HS-5 (cell line): ENCODE results near the gene SLC36A2.

ENCODE experiments used
- DNase-seq: peaks from one replicate; pipeline ENCODE4 v3.0.0-alpha.2; 2012; ENCODE audit warnings: low read depth

The SLC36A2 gene

GRCh38 chr5:151283120-151283825, 64.1 kb downstream of the SLC36A2 start:
- no peak for DNase-seq

- DNase-seq, result no peak
These were observed 66.2 kb downstream of the SLC36A2 start for GRCh38 chr5:151281001-151281639.

- no peak for DNase-seq
These were observed 66.9 kb downstream of the SLC36A2 start for GRCh38 chr5:151280443-151280842.

- DNase-seq, result no peak
These were observed 68.5 kb downstream of the SLC36A2 start for GRCh38 chr5:151278845-151279244.

- no peak for DNase-seq
These were observed 71.6 kb downstream of the SLC36A2 start for GRCh38 chr5:151275803-151276202.

GRCh38 chr5:151274666-151275065, 72.7 kb downstream of the SLC36A2 start:
- no peak for DNase-seq

- no peak for DNase-seq
These were observed 76.0 kb downstream of the SLC36A2 start for GRCh38 chr5:151271336-151271735.

GRCh38 chr5:151270599-151270998, 76.8 kb downstream of the SLC36A2 start:
- DNase-seq, result no peak

- no peak for DNase-seq
These were observed 79.7 kb downstream of the SLC36A2 start for GRCh38 chr5:151267491-151268260.
